ENCODE results near the gene ZNF516. TPM values are rescaled to one million over a fixed set of nuclear protein-coding genes. Genes with fewer than 3 reads are reported as not detected.

The ZNF516 gene
- total and polyA plus RNA-seq, 4 donors, result 2.5 to 12.2 (median 7.6) TPM

GRCh38 chr18:76370686-76371085 lies 124.4 kb downstream of the ZNF516 start (continued):
- TF ChIP-seq ZBTB33 (IDR thresholded peaks at IDR 0.05), result no peak
- no peak for TF ChIP-seq ATF3 (IDR thresholded peaks at IDR 0.05)
- TF ChIP-seq EGR1 (IDR thresholded peaks at IDR 0.05; ENCODE audit: low read depth in 2 of 2), result no peak

GRCh38 chr18:76370201-76370600 lies 124.8 kb downstream of the ZNF516 start:
- peaks cover 4 to 16% (median 11%) of the 10 kb centered on the region in 4 donors for H3K36me3 ChIP-seq (ENCODE audit: control insufficient read depth in 4 of 4, insufficient read depth in 3 of 4, low read depth in 1 of 4, low read length in 3 of 4)
- DNase-seq (ENCODE audit: low spot score), result no peak
- 96% methylated on average over 12 of the region's 12 CpGs for WGBS
- H3K4me3 ChIP-seq (ENCODE audit: low read depth in 1 of 3, low read length in 3 of 3), result no peak overlapping the region
- H3K27me3 ChIP-seq (ENCODE audit: control insufficient read depth in 4 of 4, insufficient read depth in 4 of 4, low read length in 3 of 4), result no peaks in the 10 kb centered on the region
- H3K9me3 ChIP-seq (ENCODE audit: control insufficient read depth in 4 of 4, low read length in 3 of 4), result no peaks in the 10 kb centered on the region
- TF ChIP-seq FOXA1 (IDR thresholded peaks at IDR 0.05) (no peak), SP1 (IDR thresholded peaks at IDR 0.05) (no peak), HNF4G (IDR thresholded peaks at IDR 0.05) (no peak), FOXA2 (IDR thresholded peaks at IDR 0.05) (no peak), REST (IDR thresholded peaks at IDR 0.05) (no peak), EGR1 (IDR thresholded peaks at IDR 0.05; ENCODE audit: low read depth in 2 of 2) (no peak), ZBTB33 (IDR thresholded peaks at IDR 0.05) (no peak), TAF1 (conservative IDR thresholded peaks at IDR 0.05) (no peak), HNF4A (conservative IDR thresholded peaks at IDR 0.05) (no peak), YY1 (IDR thresholded peaks at IDR 0.05) (no peak), CTCF (IDR thresholded peaks at IDR 0.05; ENCODE audit: low read depth, low read length, missing input control) (no peak), GABPA (IDR thresholded peaks at IDR 0.05 in 1 of 2, conservative IDR thresholded peaks at IDR 0.05 in 1 of 2) (no peak), JUND (IDR thresholded peaks at IDR 0.05) (no peak), RXRA (IDR thresholded peaks at IDR 0.05) (no peak), MAX (IDR thresholded peaks at IDR 0.05) (no peak), ATF3 (IDR thresholded peaks at IDR 0.05) (no peak), RAD21 (IDR thresholded peaks at IDR 0.05) (no peak), NR2F2 (IDR thresholded peaks at IDR 0.05) (no peak)
- H3K27ac ChIP-seq (ENCODE audit: low read depth in 1 of 2, low read length in 2 of 2), result no peak overlapping the region
- no peak overlapping the region for H3K9ac ChIP-seq (ENCODE audit: low read depth in 1 of 2, low read length in 2 of 2)
- H3K4me1 ChIP-seq (ENCODE audit: control insufficient read depth in 4 of 4, insufficient read depth in 4 of 4, low read length in 3 of 4), result no peaks in the 10 kb centered on the region

Measured in liver (tissue), 9 donors.